Nephron progenitor cell (in vitro differentiated cells): ENCODE data around the gene EEA1.

Experiments
- DNase-seq: peaks from one replicate; pipeline ENCODE4 v3.0.0; 2021
- H3K27ac Mint-ChIP-seq: 2 replicates; pipeline ENCODE4 v1.8.0; 2021; ENCODE audit warnings: mild to moderate bottlenecking, moderate library complexity, mixed read lengths
- H3K27me3 Mint-ChIP-seq: 2 replicates; pipeline ENCODE4 v1.8.0; 2021; ENCODE audit warnings: mild to moderate bottlenecking, low read depth, mixed read lengths; ENCODE audit not compliant: poor library complexity
- H3K36me3 Mint-ChIP-seq: 2 replicates; pipeline ENCODE4 v1.8.0; 2021; ENCODE audit warnings: low read depth, mixed read lengths
- H3K4me1 Mint-ChIP-seq: 2 replicates; pipeline ENCODE4 v1.8.0; 2021; ENCODE audit warnings: mixed read lengths
- H3K4me3 Mint-ChIP-seq: 2 replicates; pipeline ENCODE4 v1.8.0; 2021; ENCODE audit warnings: mild to moderate bottlenecking, moderate library complexity, mixed read lengths
- H3K9me3 Mint-ChIP-seq: 2 replicates; pipeline ENCODE4 v1.8.0; 2021; ENCODE audit warnings: mild to moderate bottlenecking, moderate library complexity, mixed read lengths
- CTCF ChIP-seq: fragments of 200-600 bp; sonication (generic); IDR thresholded peaks from 2 replicates; pipeline ENCODE4 v1.5.0; 2021; ENCODE audit warnings: antibody characterized with exemption

The EEA1 gene

GRCh38 chr12:92926549-92926948 lies 2.5 kb downstream of the EEA1 start:
- Mint-ChIP-seq H3K9me3 (peaks cover 16% of the 10 kb centered on the region), H3K27ac (no peak overlapping the region), H3K4me3 (peak overlapping the region; percentile 79), H3K4me1 (peaks cover 40% of the 10 kb centered on the region), H3K27me3 (no peaks in the 10 kb centered on the region), H3K36me3 (peaks cover 18% of the 10 kb centered on the region)
- TF ChIP-seq CTCF, result no peak
- no peak for DNase-seq

- H3K9me3 Mint-ChIP-seq, result peaks cover 16% of the 10 kb centered on the region
- no peaks in the 10 kb centered on the region for H3K27me3 Mint-ChIP-seq
- peaks cover 18% of the 10 kb centered on the region for H3K36me3 Mint-ChIP-seq
- no peak for TF ChIP-seq CTCF
- peaks cover 12% of the 10 kb centered on the region for H3K4me1 Mint-ChIP-seq
- no peak overlapping the region for H3K27ac Mint-ChIP-seq
- no peak for DNase-seq
- H3K4me3 Mint-ChIP-seq, result no peak overlapping the region
These were observed 7.2 kb downstream of the EEA1 start for GRCh38 chr12:92921877-92922276.

- Mint-ChIP-seq H3K27me3 (no peaks in the 10 kb centered on the region), H3K4me3 (no peak overlapping the region), H3K4me1 (no peaks in the 10 kb centered on the region), H3K9me3 (peaks cover 30% of the 10 kb centered on the region), H3K27ac (no peak overlapping the region), H3K36me3 (peaks cover 27% of the 10 kb centered on the region)
- no peak for TF ChIP-seq CTCF
- DNase-seq, result no peak
These were observed 13.7 kb downstream of the EEA1 start for GRCh38 chr12:92915365-92915764.

- Mint-ChIP-seq H3K4me1 (no peaks in the 10 kb centered on the region), H3K4me3 (no peak overlapping the region), H3K9me3 (peaks cover 38% of the 10 kb centered on the region), H3K27ac (peak overlapping the region; percentile 20), H3K36me3 (peaks cover 34% of the 10 kb centered on the region), H3K27me3 (no peaks in the 10 kb centered on the region)
- no peak for DNase-seq
- TF ChIP-seq CTCF, result no peak
These were observed 14.9 kb downstream of the EEA1 start for GRCh38 chr12:92914170-92914569.

GRCh38 chr12:92912672-92913071 lies 16.4 kb downstream of the EEA1 start:
- DNase-seq, result no peak
- no peak for TF ChIP-seq CTCF
- Mint-ChIP-seq H3K4me1 (no peaks in the 10 kb centered on the region), H3K27ac (no peak overlapping the region), H3K9me3 (peaks cover 48% of the 10 kb centered on the region), H3K4me3 (no peak overlapping the region), H3K36me3 (peaks cover 43% of the 10 kb centered on the region), H3K27me3 (no peaks in the 10 kb centered on the region)

GRCh38 chr12:92912052-92912451 lies 17.0 kb downstream of the EEA1 start:
- no peak overlapping the region for H3K4me3 Mint-ChIP-seq
- no peaks in the 10 kb centered on the region for H3K4me1 Mint-ChIP-seq
- peak overlapping the region; percentile 44 for H3K27ac Mint-ChIP-seq
- DNase-seq, result no peak
- no peak for TF ChIP-seq CTCF
- H3K27me3 Mint-ChIP-seq, result no peaks in the 10 kb centered on the region
- peaks cover 54% of the 10 kb centered on the region for H3K9me3 Mint-ChIP-seq
- peaks cover 49% of the 10 kb centered on the region for H3K36me3 Mint-ChIP-seq
